HepG2 (cell line): Measurements from ENCODE around the gene THSD1. TPM values are rescaled to one million over a fixed set of nuclear protein-coding genes. Genes with fewer than 3 reads are reported as not detected.

ENCODE experiments used
- BRF2 ChIP-seq: sonication (generic); formaldehyde crosslinking; IDR thresholded peaks from 2 replicates; pipeline ENCODE4 v1.8.1; 2022; ENCODE audit warnings: mild to moderate bottlenecking, missing genetic modification reagents
- CBX1 ChIP-seq: IDR thresholded peaks from one replicate; pipeline ENCODE4 v1.6.1; 2016; ENCODE audit warnings: antibody characterized with exemption, low read depth
- FOSL1 ChIP-seq: sonication (generic); formaldehyde crosslinking; IDR thresholded peaks from 2 replicates; pipeline ENCODE4 v1.9.0; 2021; ENCODE audit warnings: missing genetic modification reagents, borderline replicate concordance
- FOXK2 ChIP-seq: fragments of 450-650 bp; IDR thresholded peaks from 2 replicates; pipeline ENCODE4 v1.6.1; 2016
- HDAC1 ChIP-seq: sonication (generic); formaldehyde crosslinking; IDR thresholded peaks from 2 replicates; pipeline ENCODE4 v1.5.1; 2020; ENCODE audit warnings: mild to moderate bottlenecking, missing genetic modification reagents
- HNRNPL ChIP-seq: fragments of 200-400 bp; formaldehyde crosslinking; IDR thresholded peaks from 2 replicates; pipeline ENCODE4 v1.6.1; 2017; ENCODE audit warnings: mild to moderate bottlenecking, low read depth, low read length
- IRF2 ChIP-seq: IDR thresholded peaks from 2 replicates; pipeline ENCODE4 v1.6.1; 2018; ENCODE audit warnings: missing genetic modification reagents, missing compliant biosample characterization
- ISL2 ChIP-seq: sonication (generic); formaldehyde crosslinking; IDR thresholded peaks from 2 replicates; pipeline ENCODE4 v1.5.0; 2020; ENCODE audit warnings: missing genetic modification reagents
- NBN ChIP-seq: fragments of 450-650 bp; conservative IDR thresholded peaks from 2 replicates; pipeline ENCODE4 v1.6.1; 2017
- RXRB ChIP-seq: IDR thresholded peaks from 2 replicates; pipeline ENCODE4 v1.6.1; 2016; ENCODE audit warnings: borderline replicate concordance, missing genetic modification reagents, missing compliant biosample characterization
- SAP130 ChIP-seq: IDR thresholded peaks from 2 replicates; pipeline ENCODE4 v1.6.1; 2016; ENCODE audit warnings: low read depth
- SNAPC4 ChIP-seq: sonication (generic); formaldehyde crosslinking; IDR thresholded peaks from 2 replicates; pipeline ENCODE4 v1.4.0; 2020; ENCODE audit warnings: mild to moderate bottlenecking, missing genetic modification reagents
- SP140L ChIP-seq: sonication (generic); formaldehyde crosslinking; IDR thresholded peaks from 2 replicates; pipeline ENCODE4 v1.4.0; 2020; ENCODE audit warnings: missing genetic modification reagents, borderline replicate concordance
- TOPORS ChIP-seq: sonication (generic); formaldehyde crosslinking; IDR thresholded peaks from 2 replicates; pipeline ENCODE4 v1.8.0; 2023; ENCODE audit warnings: mild to moderate bottlenecking, missing genetic modification reagents
- XBP1 ChIP-seq: sonication (generic); formaldehyde crosslinking; IDR thresholded peaks from 2 replicates; pipeline ENCODE4 v1.5.0; 2020; ENCODE audit warnings: missing genetic modification reagents
- ZBTB44 ChIP-seq: sonication (generic); formaldehyde crosslinking; IDR thresholded peaks from 2 replicates; pipeline ENCODE4 v1.4.0; 2020; ENCODE audit warnings: missing genetic modification reagents
- ZC3H13 ChIP-seq: sonication (generic); formaldehyde crosslinking; IDR thresholded peaks from 2 replicates; pipeline ENCODE4 v1.8.1; 2023; ENCODE audit warnings: mild to moderate bottlenecking, missing genetic modification reagents, moderate library complexity
- ZNF430 ChIP-seq: sonication (generic); formaldehyde crosslinking; IDR thresholded peaks from 2 replicates; pipeline ENCODE4 v1.9.0; 2021; ENCODE audit warnings: mild to moderate bottlenecking, missing genetic modification reagents
- ZNF687 ChIP-seq: sonication (generic); formaldehyde crosslinking; IDR thresholded peaks from 2 replicates; pipeline ENCODE4 v1.5.1; 2020; ENCODE audit warnings: mild to moderate bottlenecking, missing genetic modification reagents, moderate library complexity
- ZNF761 ChIP-seq: sonication (generic); formaldehyde crosslinking; conservative IDR thresholded peaks from 2 replicates; pipeline ENCODE4 v1.4.0; 2020; ENCODE audit warnings: mild to moderate bottlenecking, missing genetic modification reagents
- ZNF768 ChIP-seq: sonication (generic); formaldehyde crosslinking; IDR thresholded peaks from 2 replicates; pipeline ENCODE4 v1.4.0; 2020; ENCODE audit warnings: missing genetic modification reagents
- polyA plus RNA-seq, 8 experiments: library from polyadenylated mRNA; depleted of rRNA in 3 of 8; stranded (reverse) in 7 of 8; unstranded in 1 of 8; fragments of >200 nt; fragmentation: Illumina TruSeq in 4 of 8; extraction: Trizol in 4 of 8; gene quantifications; 2 replicates each; pipeline versions ENCODE4 v1.2.1 to v1.2.3, GENCODE V29; 2011 to 2016; ENCODE audit warnings: low read depth in 4 of 8, missing spikeins in 1 of 8, mixed read lengths in 1 of 8; ENCODE audit not compliant: insufficient read depth in 1 of 8
- total RNA-seq, 5 experiments: library from RNA; depleted of rRNA; stranded (reverse); fragments of >200 nt; fragmentation: Illumina TruSeq; extraction: Trizol; gene quantifications; 2 replicates each; pipeline ENCODE4 v1.2.3, GENCODE V29; 2016; ENCODE audit warnings: low read depth in 1 of 5

The THSD1 gene
- total and polyA plus RNA-seq, 2 of the 13 experiments (the other 11 are each of a cell fraction or from before 2014, with no cell fraction given) = 0.11 to 0.15 TPM

- TF ChIP-seq ZNF687 (CRISPR knock-in tag) (peak; percentile 79), SAP130 (CRISPR knock-in tag) (peak; percentile 6), TOPORS (CRISPR knock-in tag) (no peak; the same call in none of the 2 replicates), ZNF768 (CRISPR knock-in tag) (0 out of 2 replicates have a peak, but pooled peaks have one; percentile 24), ZNF761 (no peak; the same call in 1 of the 2 replicates), HNRNPL (0 out of 2 replicates have a peak, but pooled peaks have one; percentile 24), ZBTB44 (no peak), XBP1 (CRISPR knock-in tag) (no peak), SP140L (CRISPR knock-in tag) (no peak), ZC3H13 (no peak; the same call in 1 of the 2 replicates), SNAPC4 (0 out of 2 replicates have a peak, but pooled peaks have one; percentile 8), ZNF430 (CRISPR knock-in tag) (no peak), FOSL1 (CRISPR knock-in tag) (no peak), NBN (no peak), FOXK2 (no peak), ISL2 (CRISPR knock-in tag) (no peak), RXRB (no peak), CBX1 (no peak), HDAC1 (CRISPR knock-in tag) (no peak), IRF2 (CRISPR knock-in tag) (no peak), BRF2 (CRISPR knock-in tag) (peak; percentile 42)
These were observed 49.7 kb upstream of the THSD1 start (continued) for GRCh38 chr13:52455677-52456041.
